NB4 (cell line): ENCODE results near the gene MCRIP2.

Experiments
- DNase-seq: peaks from one replicate; pipeline ENCODE4 v3.0.0; 2010; ENCODE audit warnings: low read depth
- H3K4me3 ChIP-seq: one replicate; pipeline ENCODE4 v1.5.1; 2011; ENCODE audit warnings: mild to moderate bottlenecking, low read depth, low read length, moderate library complexity
- CTCF ChIP-seq: IDR thresholded peaks from one replicate; pipeline ENCODE4 v1.5.1; 2012; ENCODE audit warnings: low read depth, low read length
- MYC ChIP-seq: IDR thresholded peaks from 2 replicates; pipeline ENCODE4 v1.6.1; 2011; ENCODE audit warnings: low read depth, low read length
- POLR2A ChIP-seq: IDR thresholded peaks from 2 replicates; pipeline ENCODE4 v1.6.1; 2011; ENCODE audit warnings: mild to moderate bottlenecking; ENCODE audit not compliant: insufficient read length; ENCODE audit errors: extremely low read depth
- TF ChIP-seq, protein P1 (sequence below): IDR thresholded peaks from 2 replicates; pipeline ENCODE4 v1.6.1; 2011; ENCODE audit warnings: low read depth, low read length

Gene MCRIP2

DNA sequence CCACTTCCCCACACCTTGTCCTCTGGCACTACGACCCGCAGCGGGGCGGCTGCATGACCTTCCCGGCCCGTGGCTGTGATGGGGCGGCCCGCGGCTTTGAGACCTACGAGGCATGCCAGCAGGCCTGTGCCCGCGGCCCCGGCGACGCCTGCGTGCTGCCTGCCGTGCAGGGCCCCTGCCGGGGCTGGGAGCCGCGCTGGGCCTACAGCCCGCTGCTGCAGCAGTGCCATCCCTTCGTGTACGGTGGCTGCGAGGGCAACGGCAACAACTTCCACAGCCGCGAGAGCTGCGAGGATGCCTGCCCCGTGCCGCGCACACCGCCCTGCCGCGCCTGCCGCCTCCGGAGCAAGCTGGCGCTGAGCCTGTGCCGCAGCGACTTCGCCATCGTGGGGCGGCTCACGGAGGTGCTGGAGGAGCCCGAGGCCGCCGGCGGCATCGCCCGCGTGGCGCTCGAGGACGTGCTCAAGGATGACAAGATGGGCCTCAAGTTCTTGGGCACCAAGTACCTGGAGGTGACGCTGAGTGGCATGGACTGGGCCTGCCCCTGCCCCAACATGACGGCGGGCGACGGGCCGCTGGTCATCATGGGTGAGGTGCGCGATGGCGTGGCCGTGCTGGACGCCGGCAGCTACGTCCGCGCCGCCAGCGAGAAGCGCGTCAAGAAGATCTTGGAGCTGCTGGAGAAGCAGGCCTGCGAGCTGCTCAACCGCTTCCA lies 8.1 kb upstream of the MCRIP2 start:
- DNase-seq: no peak
- no peak overlapping the region for H3K4me3 ChIP-seq
- TF ChIP-seq, protein P1, sequence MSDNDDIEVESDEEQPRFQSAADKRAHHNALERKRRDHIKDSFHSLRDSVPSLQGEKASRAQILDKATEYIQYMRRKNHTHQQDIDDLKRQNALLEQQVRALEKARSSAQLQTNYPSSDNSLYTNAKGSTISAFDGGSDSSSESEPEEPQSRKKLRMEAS: no peak
- TF ChIP-seq MYC: no peak
- TF ChIP-seq POLR2A: no peak
- TF ChIP-seq CTCF: no peak

DNA sequence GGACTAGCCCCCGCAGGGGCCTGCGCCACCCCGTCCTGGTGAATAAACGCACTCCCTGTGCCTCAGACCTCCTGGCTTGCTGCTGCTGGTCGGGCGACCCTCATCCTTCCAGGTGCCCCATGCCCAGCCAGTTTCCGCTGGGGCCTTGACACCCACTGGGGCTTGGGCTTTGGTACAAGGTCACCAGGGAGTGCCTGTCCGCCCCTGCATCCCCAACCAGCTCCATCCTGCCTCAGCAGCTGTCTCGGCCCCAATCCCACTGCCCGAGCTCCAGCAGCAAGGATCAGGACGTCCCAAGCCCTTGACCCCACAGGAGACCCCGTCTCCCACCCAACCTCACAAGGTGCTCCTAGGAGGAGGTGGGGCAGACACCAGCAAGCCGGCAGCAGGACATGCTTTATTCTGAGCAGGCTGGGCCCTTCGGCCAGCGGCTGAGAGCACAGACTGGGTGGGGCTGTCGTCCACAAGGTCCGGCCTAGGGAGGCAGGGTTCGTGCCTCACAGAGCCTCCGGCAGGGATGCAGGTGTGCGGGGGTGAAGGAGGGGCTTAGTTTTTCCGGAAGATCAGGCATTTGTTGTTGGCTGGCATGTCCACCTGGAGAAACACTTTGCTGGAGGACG lies 7.5 kb upstream of the MCRIP2 start:
- no peak for DNase-seq
- TF ChIP-seq CTCF (no peak), MYC (no peak), POLR2A (no peak)
- TF ChIP-seq, protein P1: no peak
- H3K4me3 ChIP-seq: no peak overlapping the region

- TF ChIP-seq POLR2A (no peak), MYC (no peak), CTCF (no peak)
- TF ChIP-seq, protein P1: no peak
- DNase-seq: no peak
- H3K4me3 ChIP-seq: peak overlapping the region; percentile 64
Measured at GRCh38 chr16:634996-635395, 6.6 kb upstream of the MCRIP2 start.

- DNase-seq: peak; percentile 24
- TF ChIP-seq, protein P1: no peak
- no peak for TF ChIP-seq CTCF
- no peak for TF ChIP-seq MYC
- TF ChIP-seq POLR2A: no peak
- peak overlapping the region; percentile 64 for H3K4me3 ChIP-seq
Measured at GRCh38 chr16:635573-636205, 5.9 kb upstream of the MCRIP2 start.

GRCh38 chr16:636206-637080 lies 5.2 kb upstream of the MCRIP2 start, which contains the start of gene METTL26:
Gene METTL26 (minus strand): TSS chr16:636305. CDS start chr16:636290, 15 bp downstream.
- H3K4me3 ChIP-seq: peak within 1 kb of the TSS; percentile 64
- DNase-seq: peak; percentile 92
- TF ChIP-seq POLR2A (peak; percentile 75), MYC (peak; percentile 98), CTCF (no peak)
- TF ChIP-seq, protein P1: peak; percentile 89
